Muscle of back (tissue), 11 donors: ENCODE results near the gene ADAMTSL2. TPM values are rescaled to one million over a fixed set of nuclear protein-coding genes. Genes with fewer than 3 reads are reported as not detected.

Source experiments
- DNase-seq, 3 donors: peaks; one replicate each; pipeline versions ENCODE4 v3.0.0 to v3.0.0-alpha.2; 2013
- polyA plus RNA-seq, 10 donors: library from polyadenylated mRNA; unstranded; fragments of 120-200 nt; gene quantifications; one replicate each; pipeline ENCODE4 v1.2.1, GENCODE V29; 2013; ENCODE audit not compliant: insufficient read length in 10 of 10

The ADAMTSL2 gene
- polyA plus RNA-seq, 10 donors = 1.7 to 6.9 (median 3.5) TPM

DNA sequence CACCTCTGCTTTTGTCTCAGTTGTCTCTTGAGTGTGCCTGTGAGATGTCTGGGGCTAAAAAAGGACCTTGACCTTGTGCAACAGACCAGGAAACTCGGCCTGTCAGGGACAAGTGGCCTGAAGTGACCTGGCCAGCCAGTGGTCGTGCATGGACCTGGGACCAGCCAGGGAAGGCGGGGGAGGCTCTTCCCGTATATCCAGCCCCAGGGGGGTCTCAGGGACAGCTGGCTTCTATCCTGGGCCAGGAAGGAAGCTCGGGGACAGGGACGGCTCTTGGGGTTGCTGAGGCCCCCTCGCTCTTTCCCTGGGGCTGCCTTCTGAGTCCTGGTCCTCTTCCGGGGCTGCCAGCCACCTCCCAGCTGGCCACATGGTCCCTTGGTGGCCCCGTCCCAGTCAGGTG, 3.2 kb upstream of the ADAMTSL2 start:
- DNase-seq = no peak

DNA sequence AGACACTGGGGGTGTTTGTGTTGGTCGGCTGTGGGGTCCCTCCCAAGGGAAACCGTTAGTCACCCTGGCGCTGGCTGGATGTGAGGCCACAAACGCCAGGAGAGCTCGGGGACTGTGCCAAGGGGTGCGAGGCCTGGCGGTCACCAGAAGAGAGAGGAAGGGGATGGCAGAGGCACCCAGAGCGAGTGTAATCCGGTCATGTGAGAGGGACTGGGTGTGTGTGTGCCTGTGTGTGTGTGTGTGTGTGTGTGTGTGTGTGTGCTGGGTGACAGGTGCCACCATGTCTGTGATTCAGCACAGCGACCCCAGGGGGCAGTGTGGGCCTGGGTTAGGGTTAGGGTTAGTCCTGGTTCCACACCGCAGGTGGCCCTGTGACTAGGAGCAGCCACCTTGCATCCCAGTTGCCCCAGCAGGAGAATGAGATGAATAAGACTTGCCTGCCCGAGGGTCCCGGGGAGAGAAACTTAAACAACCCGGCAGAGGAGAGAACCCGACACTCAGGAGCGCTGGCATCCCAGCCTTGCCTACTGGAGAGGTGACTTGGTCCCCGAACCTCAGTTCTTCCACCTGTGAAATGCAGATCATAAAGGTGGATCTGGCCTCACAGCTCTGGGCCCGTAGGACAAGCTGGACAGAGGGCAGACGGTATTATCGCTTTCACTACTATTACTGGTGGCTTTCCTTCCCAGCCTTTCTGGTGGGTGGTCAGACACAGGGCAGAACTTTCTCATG, 1.4 kb upstream of the ADAMTSL2 start:
- DNase-seq = peak in 1 of 3 donors; percentile 65

DNA sequence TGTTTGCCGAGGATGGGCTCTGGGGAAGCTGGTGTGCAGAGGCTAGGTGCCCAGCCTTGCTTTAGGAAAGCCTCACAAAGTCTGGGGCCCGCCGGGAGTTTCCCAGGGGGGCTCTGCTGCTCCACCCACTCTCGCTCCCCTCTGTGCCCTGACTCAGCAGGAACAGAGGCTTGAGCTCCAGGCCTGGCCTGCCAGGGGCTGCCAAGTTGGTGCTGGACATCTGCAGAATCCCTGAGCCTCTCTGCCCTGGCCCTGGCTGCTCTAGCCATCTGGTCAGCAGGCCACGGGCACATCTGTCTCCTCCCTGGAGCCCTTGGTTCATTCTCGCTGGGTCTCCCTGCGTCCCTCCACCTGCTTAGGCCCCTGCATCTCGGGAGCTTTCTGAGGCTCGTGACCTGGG, 647 bp upstream of the ADAMTSL2 start:
- no peak for DNase-seq

DNA sequence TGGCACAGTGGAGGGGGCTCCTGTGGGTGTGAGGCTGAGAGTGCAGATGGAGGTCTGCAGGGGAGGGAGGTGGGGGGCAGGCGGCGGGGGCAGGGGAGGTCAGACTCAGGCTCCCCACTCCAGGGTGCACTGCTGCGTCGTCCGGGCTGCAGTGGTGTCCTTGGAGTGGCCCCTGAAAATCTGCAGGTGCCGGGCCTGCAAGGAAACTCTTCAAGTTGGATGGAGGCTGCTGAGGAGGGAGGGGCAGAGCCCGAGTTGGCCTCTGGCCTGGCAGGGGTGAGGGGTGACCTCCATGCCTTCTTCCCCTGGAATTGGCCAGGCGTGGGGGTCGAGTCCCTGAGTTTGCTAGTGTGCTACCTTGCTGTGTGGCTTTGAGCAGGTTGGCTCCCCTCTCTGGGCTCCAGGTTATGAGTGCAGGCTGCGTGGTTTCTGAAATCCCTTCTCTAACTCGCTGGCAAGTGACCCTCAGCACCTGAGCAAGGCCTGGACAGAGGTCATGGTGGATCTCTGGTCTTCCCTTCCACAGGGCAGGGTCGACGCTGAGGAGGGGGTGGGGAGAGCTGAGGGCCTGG, 888 bp downstream of the ADAMTSL2 start:
- no peak for DNase-seq

DNA sequence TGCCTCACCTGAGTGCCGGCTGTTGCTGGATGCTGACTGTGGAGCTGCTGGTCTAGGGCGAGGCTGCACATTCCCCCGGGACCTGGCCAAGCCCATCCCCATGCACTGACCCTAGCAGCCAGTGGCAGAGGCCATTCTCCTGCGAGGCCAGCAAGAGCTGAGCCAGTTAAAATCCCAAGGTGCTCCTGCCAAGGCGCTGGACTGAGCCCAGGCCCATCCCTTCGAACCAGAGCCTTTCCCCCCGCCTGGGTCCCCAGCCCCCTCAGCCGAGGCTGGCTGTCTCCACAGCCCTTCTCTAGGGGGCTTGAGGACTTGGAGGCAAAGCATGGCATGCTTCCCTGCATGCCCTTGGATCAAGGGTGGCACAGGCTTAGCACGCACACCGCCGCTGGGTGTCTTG, 1.6 kb downstream of the ADAMTSL2 start:
- no peak for DNase-seq

DNA sequence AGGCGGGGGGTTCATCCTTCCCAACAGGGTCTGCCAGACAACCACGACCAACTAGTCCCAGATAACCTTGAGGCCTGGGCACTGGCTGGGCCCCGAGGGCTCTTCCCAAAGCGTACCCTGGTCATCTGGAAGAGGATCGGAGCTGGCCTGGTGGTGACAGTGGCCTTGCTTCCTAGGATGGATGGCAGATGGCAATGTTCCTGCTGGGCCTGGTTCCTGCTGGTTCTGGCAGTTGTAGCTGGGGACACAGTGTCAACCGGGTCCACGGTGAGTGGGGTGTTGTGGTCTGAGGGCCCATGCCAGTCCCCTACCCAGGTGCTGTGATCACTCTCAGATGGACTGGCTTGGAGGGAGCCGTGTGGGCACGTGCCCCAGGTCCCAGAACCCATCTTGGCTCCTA, 2.0 kb downstream of the ADAMTSL2 start:
- no peak for DNase-seq

DNA sequence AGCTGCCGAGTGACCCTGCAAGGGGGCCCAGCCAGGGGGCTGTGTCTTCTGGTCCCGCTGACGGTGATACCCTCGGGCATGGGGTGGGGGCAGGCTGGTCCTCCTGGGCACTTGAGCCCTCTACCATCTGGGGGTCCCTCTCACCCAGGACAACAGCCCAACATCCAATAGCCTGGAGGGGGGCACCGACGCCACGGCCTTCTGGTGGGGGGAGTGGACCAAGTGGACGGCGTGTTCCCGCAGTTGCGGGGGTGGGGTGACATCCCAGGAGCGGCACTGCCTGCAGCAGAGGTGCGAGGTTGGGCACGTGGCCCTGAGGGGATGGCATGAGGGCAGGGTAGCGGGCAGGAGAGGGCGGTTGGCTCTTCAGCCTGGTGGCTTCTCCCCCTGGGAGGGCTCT, 2.8 kb downstream of the ADAMTSL2 start:
- DNase-seq = no peak

GRCh38 chr9:133538176-133538575, 3.7 kb downstream of the ADAMTSL2 start:
- no peak for DNase-seq

- DNase-seq = no peak
Observed at GRCh38 chr9:133538851-133539833, 4.6 kb downstream of the ADAMTSL2 start.

DNA sequence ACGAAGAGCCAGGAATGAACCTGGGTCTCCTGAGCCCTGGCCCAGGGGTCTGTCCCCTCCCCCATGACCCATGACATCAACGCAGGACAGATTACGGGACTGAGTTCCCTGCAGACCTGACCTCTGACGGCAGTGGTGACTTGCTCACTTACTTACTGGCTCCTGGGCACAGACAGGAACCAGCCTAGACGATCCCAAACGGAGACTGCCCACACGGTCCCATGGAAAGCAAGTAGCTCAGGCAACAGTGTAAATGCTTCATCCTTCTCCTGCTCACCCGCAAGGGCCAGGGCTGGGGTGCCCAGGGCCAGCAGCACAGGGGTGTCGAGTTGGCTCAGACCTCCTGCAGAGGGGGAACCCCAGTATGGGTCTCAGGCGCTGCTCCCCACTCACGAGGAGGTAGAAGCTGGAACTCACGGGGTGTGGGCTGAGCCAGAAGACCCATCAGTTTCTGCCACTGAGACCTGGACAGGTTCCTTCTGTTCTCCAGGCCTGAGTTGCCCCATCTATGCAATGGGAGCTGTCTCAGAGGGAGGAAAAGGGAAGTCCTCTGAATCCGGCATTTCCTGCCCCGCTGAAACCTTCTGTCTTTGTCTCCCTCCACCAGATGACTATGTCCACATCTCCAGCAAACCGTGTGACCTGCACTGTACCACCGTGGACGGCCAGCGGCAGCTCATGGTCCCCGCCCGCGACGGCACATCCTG, 5.6 kb downstream of the ADAMTSL2 start:
- no peak for DNase-seq

GRCh38 chr9:133540698-133541025, 6.2 kb downstream of the ADAMTSL2 start:
- DNase-seq = no peak

DNA sequence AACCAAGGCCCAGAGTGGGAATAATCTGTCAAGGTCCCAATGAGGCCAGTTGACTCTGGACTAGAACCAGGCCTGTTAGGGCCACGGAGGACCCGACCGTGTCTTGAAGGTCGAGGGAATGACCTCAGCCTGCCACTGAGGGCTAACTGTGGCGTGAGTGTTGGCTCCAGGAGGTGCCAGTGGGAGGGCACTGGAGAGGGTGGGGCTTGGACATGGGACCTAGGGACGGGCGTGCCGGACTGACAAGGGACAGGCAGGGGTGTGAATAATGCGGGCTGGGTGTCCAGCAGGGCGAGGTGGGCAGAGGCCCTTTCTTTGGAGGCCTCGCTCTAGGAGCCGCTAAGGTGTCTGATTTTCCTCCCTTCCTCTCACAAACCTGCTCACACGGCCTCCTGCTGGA, 7.5 kb downstream of the ADAMTSL2 start:
- no peak for DNase-seq

GRCh38 chr9:133543772-133544467, 9.4 kb downstream of the ADAMTSL2 start:
- DNase-seq = no peak

DNA sequence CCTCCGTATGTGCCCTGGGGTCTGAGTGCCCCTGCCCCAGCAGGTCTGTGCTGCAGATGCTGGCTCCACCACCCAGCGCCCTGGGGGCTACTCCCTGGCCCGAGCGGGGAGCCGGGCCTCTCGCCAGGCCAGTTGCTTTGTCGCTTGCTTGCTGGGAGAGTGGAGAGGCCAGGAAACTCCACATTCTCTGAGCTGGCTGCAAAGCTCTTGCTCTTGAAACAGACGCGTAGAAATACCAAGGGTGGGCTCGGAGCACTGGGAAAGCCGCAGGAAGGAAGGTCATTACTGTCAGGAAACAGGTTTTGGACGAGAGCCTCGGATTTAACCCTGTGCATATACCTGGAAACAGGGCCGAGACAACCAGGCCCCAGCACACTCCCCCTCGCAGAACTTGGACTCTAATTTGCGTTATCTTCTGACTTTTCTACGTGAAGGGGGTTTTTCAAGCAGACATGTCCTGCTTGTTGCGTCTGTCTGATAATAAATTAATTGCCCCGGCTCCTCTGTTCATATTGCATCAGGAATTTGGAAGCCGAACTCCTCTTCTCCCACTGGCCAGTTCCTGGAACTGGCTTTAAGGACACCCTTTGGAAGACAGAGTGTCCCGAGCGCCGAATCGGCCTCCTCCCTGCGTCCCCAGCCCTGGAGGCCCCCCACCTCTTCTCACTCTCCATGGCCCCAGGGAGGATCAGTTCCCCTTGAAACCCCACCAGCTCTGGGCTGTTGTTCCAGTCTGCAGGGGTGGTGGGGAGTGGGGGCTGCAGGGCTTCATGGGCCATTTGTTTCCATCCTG, 11.2 kb downstream of the ADAMTSL2 start:
- peak in 1 of 3 donors; percentile 53 for DNase-seq

DNA sequence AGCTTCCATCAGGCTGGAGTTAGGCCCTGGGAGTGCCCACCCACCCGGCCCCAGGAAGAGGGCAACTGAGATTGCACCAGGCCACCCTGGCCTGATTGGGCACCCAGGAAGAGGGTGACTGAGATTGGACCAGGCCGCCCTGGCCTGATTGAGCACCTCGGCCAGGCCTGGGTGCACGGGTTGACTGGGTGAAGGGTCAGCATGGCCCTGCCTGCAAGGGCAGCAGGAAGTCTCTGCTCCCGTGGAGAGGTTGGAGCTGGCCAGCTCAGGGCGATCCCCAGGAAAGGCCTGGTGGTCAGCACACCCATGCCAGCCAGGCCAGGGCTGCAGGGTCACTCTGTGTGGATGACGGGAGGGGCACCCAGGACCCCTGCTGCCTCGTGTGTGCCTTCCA, 11.8 kb downstream of the ADAMTSL2 start:
- DNase-seq = no peak

GRCh38 chr9:133547116-133547515, 12.6 kb downstream of the ADAMTSL2 start:
- DNase-seq = no peak

- DNase-seq = no peak
Observed at GRCh38 chr9:133551446-133551845, 16.9 kb downstream of the ADAMTSL2 start.

DNA sequence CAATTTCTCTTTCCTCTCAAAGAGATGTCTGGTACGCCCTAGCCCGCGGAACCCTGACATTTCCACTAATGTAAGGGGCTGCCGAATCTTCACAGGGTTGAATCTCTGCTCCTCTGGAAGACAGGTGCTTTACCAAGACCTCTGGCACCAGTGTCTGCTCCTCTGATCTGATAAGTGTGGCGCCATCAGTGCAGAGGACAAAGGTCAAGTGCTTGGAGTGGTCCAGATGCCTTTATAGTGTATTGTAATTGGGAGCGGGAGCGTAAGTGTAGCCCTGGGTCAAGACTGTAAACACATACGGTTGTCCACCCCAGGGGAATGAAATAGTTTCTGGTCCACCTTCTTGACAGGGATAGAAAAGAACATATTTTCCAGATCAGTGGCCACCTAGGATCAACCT, 17.7 kb downstream of the ADAMTSL2 start:
- no peak for DNase-seq

GRCh38 chr9:133553123-133553522, 18.6 kb downstream of the ADAMTSL2 start:
- DNase-seq = no peak

DNA sequence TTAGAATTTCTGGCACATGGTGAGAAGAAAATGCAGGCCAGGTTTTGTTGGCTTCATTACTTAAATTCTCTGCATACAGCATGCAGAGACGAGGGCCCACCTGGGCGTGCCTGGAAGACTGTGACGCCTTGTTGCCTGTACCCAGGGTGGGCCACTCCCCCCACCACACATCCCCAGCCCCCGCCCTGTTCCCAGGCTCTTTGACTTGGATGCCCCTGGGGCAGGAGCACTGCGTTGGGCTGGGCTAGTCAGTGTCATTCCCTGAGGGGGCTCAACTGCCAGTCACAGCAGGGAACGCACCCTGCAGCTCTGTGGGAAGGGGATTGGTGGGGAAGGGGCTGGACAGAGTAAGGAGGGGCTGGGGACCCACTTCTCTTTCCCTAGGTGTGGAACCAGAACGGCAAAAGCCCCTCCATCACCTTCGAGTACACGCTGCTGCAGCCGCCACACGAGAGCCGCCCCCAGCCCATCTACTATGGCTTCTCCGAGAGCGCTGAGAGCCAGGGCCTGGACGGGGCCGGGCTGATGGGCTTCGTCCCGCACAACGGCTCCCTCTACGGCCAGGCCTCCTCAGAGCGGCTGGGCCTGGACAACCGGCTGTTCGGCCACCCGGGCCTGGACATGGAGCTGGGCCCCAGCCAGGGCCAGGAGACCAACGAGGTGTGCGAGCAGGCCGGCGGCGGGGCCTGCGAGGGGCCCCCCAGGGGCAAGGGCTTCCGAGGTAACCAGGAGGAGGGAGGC, 19.6 kb downstream of the ADAMTSL2 start:
- no peak for DNase-seq
